ENCODE measurements around the gene DOK7. TPM values are rescaled to one million over a fixed set of nuclear protein-coding genes. Genes with fewer than 3 reads are reported as not detected.

Gene DOK7
- total RNA-seq, 2 experiments from 2014 or later, result not detected

DNA sequence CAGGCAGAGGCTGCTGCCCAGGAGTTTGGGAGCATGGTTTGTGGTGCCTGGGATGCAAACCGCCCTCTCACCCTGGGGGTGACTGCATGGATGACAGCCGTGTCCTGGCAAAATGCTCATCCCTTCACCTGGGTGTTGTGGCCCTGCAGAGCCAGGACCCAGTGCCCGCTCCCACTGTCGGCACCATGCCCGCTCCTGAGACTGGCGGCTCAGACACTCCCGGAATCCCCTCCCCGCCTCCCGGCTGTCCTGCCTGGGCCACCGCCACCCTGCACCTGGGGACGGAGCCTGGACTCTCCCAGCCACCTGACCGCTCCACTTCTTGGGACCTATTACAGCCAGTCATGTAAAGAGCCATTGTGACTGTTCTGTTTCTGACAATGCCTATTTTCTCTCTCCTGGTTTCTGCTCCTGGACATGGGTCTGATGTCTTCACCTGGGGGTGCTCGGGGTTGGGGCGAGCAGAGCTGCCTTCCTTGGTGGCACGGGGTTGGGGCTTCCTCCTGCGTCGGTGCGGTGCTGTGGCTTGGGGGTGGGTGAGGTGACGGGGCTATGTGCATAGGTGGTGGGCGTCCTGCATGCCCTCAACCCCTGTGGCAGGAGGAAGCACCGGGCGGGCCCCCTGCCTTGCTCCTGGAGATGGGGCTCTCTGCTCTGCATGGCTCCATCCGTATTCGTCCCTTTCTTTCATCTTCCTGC lies 38.2 kb downstream of the DOK7 start:
- Mint-ChIP-seq H3K4me3 (no peak overlapping the region), H3K27me3 (no peaks in the 10 kb centered on the region), H3K36me3 (ENCODE audit: low read depth) (peaks cover 30% of the 10 kb centered on the region), H3K9me3 (no peaks in the 10 kb centered on the region), H3K27ac (no peak overlapping the region), H3K4me1 (ENCODE audit: low read depth) (no peaks in the 10 kb centered on the region)
- H3K9me3 ChIP-seq (ENCODE audit: control insufficient read depth in 1 of 2, insufficient read depth in 1 of 2, low read length in 2 of 2), result no peaks in the 10 kb centered on the region
- intact Hi-C loops (cut with DNase I, micrococcal nuclease), result no loop called here
- no peaks in the 10 kb centered on the region for H3K4me1 ChIP-seq (ENCODE audit: insufficient read depth, low read length)
- no peak overlapping the region for H3K4me3 ChIP-seq (ENCODE audit: low read length)
- no peak overlapping the region for H3K27ac ChIP-seq (ENCODE audit: low read depth in 1 of 2, low read length in 2 of 2)
- ChIA-PET POLR2A (no interaction called here), CTCF (no interaction called here)
- ATAC-seq (ENCODE audit: poor library complexity), result no peak
- no peak for DNase-seq
- no peaks in the 10 kb centered on the region for H3K27me3 ChIP-seq (ENCODE audit: control insufficient read depth in 1 of 2, insufficient read depth in 2 of 2, low read length in 2 of 2)
- no peak for TF ChIP-seq CTCF (IDR thresholded peaks at IDR 0.05)
- H3K36me3 ChIP-seq (ENCODE audit: insufficient read depth, low read length), result peaks cover 29% of the 10 kb centered on the region

- Mint-ChIP-seq H3K27ac (no peak overlapping the region), H3K27me3 (no peaks in the 10 kb centered on the region), H3K4me1 (ENCODE audit: low read depth) (no peaks in the 10 kb centered on the region), H3K4me3 (no peak overlapping the region), H3K36me3 (ENCODE audit: low read depth) (peaks cover 37% of the 10 kb centered on the region), H3K9me3 (no peaks in the 10 kb centered on the region)
- Histone ChIP-seq H3K9me3 (ENCODE audit: control insufficient read depth in 1 of 2, insufficient read depth in 1 of 2, low read length in 2 of 2) (no peaks in the 10 kb centered on the region), H3K27ac (ENCODE audit: low read depth in 1 of 2, low read length in 2 of 2) (no peak overlapping the region), H3K27me3 (ENCODE audit: control insufficient read depth in 1 of 2, insufficient read depth in 2 of 2, low read length in 2 of 2) (no peaks in the 10 kb centered on the region), H3K36me3 (ENCODE audit: insufficient read depth, low read length) (peaks cover 29% of the 10 kb centered on the region), H3K4me1 (ENCODE audit: insufficient read depth, low read length) (no peaks in the 10 kb centered on the region), H3K4me3 (ENCODE audit: low read length) (no peak overlapping the region)
- no peak for DNase-seq
- TF ChIP-seq CTCF (IDR thresholded peaks at IDR 0.05), result no peak
- CTCF ChIA-PET, result no interaction called here
- ATAC-seq (ENCODE audit: poor library complexity), result no peak
- POLR2A ChIA-PET, result no interaction called here
- intact Hi-C loops (cut with DNase I, micrococcal nuclease), result no loop called here
Measured at GRCh38 chr4:3501825-3502425, 38.8 kb downstream of the DOK7 start.

DNA sequence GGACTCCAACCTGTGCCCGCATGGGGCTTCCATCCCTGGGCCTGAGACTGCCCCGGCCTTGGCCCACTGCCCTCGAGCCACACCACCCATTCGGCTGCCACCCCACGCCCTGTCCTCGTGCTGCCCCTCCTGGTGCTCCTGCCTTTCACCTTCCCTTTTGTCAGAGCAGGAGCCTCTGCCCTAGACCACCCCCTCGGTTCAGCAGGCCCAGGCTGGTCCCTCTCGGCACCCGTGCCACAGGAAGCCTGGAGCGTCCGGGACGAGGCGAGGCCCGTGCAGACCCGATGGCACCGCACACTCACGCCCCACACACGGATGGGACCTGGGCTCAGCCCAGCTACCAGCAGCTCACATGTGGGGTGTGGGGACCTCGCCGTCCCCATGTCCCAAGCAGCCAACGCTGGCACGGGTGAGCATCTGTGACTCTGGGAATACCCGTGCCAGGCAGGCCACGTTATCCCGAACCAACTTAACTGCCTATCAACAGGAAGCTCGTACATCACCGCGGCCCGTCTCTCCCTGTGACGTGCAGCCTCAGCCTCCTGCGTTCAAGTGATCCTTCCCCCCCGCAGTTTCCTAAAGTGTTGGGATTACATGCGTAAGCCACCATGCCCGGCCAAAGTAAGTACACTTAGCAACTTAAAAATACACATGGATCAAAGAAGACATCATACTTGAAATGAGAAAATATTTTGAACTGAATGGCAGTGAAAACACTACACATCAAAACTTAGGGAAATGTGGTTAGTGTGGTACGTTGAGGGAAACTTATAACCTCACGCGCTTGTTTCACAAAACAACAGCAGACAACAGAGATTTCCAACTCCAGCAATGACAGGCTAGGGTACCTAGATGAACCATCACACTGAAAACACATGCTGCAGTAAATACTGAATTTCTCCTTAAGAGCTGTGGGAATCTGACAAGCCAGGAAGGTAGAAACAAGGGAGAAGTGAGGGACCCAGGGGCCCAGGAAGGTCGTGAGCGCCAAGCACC lies 40.1 kb downstream of the DOK7 start:
- intact Hi-C loops (cut with DNase I, micrococcal nuclease), result no loop called here
- H3K4me1 ChIP-seq (ENCODE audit: insufficient read depth, low read length), result no peaks in the 10 kb centered on the region
- no peak for TF ChIP-seq CTCF (IDR thresholded peaks at IDR 0.05)
- Mint-ChIP-seq H3K27me3 (no peaks in the 10 kb centered on the region), H3K9me3 (no peaks in the 10 kb centered on the region), H3K27ac (no peak overlapping the region), H3K36me3 (ENCODE audit: low read depth) (peaks cover 50% of the 10 kb centered on the region), H3K4me3 (no peak overlapping the region), H3K4me1 (ENCODE audit: low read depth) (no peaks in the 10 kb centered on the region)
- peaks cover 35% of the 10 kb centered on the region for H3K36me3 ChIP-seq (ENCODE audit: insufficient read depth, low read length)
- CTCF ChIA-PET, result no interaction called here
- no peak overlapping the region for H3K4me3 ChIP-seq (ENCODE audit: low read length)
- H3K9me3 ChIP-seq (ENCODE audit: control insufficient read depth in 1 of 2, insufficient read depth in 1 of 2, low read length in 2 of 2), result no peaks in the 10 kb centered on the region
- ATAC-seq (ENCODE audit: poor library complexity) (no peak), DNase-seq (no peak)
- no peaks in the 10 kb centered on the region for H3K27me3 ChIP-seq (ENCODE audit: control insufficient read depth in 1 of 2, insufficient read depth in 2 of 2, low read length in 2 of 2)
- H3K27ac ChIP-seq (ENCODE audit: low read depth in 1 of 2, low read length in 2 of 2), result no peak overlapping the region
- POLR2A ChIA-PET, result no interaction called here

Data from CD4-positive, alpha-beta T cell (primary cell).